Activated CD4-positive, alpha-beta memory T cell treated with anti-CD3 and anti-CD28 coated beads for 36 hours (primary cell): ENCODE measurements around the gene MAP2K3. TPM values are rescaled to one million over a fixed set of nuclear protein-coding genes. Genes with fewer than 3 reads are reported as not detected.

Source experiments
- CTCF ChIA-PET: fragments of 350-600 bp; sonication (Branson Sonifier 250); formaldehyde crosslinking; loops from one replicate; lab custom pipeline; 2021; ENCODE audit warnings: antibody characterized with exemption, inconsistent platforms; lab: Charles Lee
- POLR2A ChIA-PET: fragments of 350-600 bp; sonication (Branson Sonifier 250); formaldehyde crosslinking; loops from one replicate; lab custom pipeline; 2021; ENCODE audit warnings: antibody characterized with exemption; lab: Charles Lee
- DNase-seq: peaks from one replicate; pipeline ENCODE4 v3.0.0-alpha.2; 2020
- H3K27ac Mint-ChIP-seq: one replicate; pipeline ENCODE4 v1.8.0; 2021; ENCODE audit warnings: mixed read lengths
- H3K27me3 Mint-ChIP-seq: one replicate; pipeline ENCODE4 v1.8.0; 2021; ENCODE audit warnings: mixed read lengths
- H3K36me3 Mint-ChIP-seq: one replicate; pipeline ENCODE4 v1.8.0; 2021; ENCODE audit warnings: mixed read lengths
- H3K4me1 Mint-ChIP-seq: one replicate; pipeline ENCODE4 v1.8.0; 2021; ENCODE audit warnings: low read depth, mixed read lengths
- H3K4me3 Mint-ChIP-seq: one replicate; pipeline ENCODE4 v1.8.0; 2021; ENCODE audit warnings: mild to moderate bottlenecking, mixed read lengths
- H3K9me3 Mint-ChIP-seq: one replicate; pipeline ENCODE4 v1.8.0; 2021; ENCODE audit warnings: mixed read lengths
- intact Hi-C: fragments of 100-400 bp; cut with micrococcal nuclease; formaldehyde crosslinking; loops from one replicate; pipeline ENCODE4 v1.15.1; 2023
- total RNA-seq, 2 experiments: library from RNA; stranded (reverse); gene quantifications; one replicate each; pipeline ENCODE4 v1.2.3, GENCODE V29; 2021

Gene MAP2K3
- total RNA-seq, 2 experiments from 2014 or later: 132 to 134 TPM

DNA sequence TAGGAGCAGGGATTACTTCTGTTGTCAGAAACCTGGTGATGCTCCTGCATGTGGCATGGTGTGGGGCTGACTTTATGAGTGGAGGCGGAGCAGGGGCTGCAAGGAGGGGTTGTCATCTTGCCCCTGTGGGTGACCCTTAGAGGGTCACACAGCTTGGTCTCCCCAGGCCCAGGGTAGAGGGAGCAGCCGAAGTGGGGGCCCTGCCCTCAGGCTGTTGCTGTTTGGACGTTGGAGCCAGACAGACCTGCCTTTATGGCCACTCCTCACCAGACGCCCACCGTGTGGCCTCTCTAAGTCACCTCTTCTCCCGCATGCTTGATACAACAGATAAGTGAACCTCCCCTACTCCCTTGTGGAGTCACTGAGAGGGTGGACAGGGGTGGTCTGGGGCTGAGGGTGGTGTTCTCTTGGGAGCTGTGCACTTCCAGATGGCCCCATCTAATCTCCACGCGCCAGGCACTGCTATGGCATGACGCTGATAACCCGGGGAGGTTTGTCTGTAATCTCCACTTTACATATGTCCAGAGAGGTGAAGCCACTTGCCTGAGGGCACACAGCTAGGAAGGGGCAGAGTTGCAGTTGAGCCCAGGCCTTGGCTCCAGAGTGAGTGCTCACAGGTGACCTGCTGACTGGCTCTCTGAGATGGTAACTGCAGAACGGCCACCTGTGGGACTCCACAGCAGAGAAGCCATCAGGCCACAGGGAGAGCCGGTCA, 10.0 kb downstream of the MAP2K3 start:
- intact Hi-C loops: no loop called here
- H3K36me3 Mint-ChIP-seq: peaks cover 26% of the 10 kb centered on the region
- DNase-seq: no peak
- peaks cover 35% of the 10 kb centered on the region for H3K4me1 Mint-ChIP-seq
- ChIA-PET CTCF (no interaction called here), POLR2A (no interaction called here)
- peaks cover 2% of the 10 kb centered on the region for H3K27me3 Mint-ChIP-seq
- no peak overlapping the region for H3K4me3 Mint-ChIP-seq
- peak overlapping the region; percentile 19 for H3K27ac Mint-ChIP-seq
- peaks cover 7% of the 10 kb centered on the region for H3K9me3 Mint-ChIP-seq

DNA sequence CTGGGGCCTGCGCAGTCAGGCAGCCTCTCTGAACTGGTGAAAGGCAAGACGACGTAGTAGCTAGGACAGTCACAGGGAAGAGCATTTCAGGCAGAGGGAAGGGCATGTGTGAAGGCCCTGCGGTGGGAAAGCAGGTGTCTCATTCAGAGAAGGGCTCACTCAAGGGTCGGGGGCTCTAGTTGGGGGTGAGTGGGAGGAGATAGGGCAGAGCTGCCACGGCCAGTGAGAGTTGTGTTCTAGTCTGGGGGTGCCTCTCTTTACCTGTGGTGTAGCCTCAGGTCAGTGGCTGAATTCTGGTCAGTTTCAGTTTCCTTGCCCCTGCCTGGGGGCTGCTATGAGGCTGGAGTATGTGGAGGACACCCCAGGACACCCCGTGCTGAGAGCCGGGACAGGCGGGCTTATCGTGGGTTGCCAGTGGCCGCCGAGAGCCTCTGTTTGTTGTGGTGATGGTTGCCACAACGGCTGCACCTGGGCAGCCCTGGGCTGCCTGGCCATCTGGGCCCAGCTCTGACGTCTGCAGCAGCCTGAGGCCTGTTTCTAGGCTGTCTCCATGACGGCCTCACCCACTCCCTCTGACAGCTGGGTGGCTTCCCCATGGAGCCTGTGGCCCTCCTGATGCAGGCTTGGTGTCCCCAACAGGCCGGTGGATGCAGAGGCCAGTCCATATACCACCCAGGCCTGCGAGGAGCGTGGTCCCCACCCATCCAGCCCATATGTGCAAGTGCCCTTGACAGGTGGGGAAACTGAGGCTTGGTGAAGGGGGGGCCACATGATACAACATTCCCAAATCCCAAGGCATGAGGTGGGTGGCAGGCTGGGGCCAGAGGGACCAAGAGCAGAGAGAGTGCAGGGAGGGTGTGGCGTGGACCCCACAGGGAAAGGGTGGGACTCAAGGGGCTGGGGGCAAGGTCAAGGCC, 10.8 kb downstream of the MAP2K3 start:
- Mint-ChIP-seq H3K36me3 (peaks cover 31% of the 10 kb centered on the region), H3K27ac (peak overlapping the region; percentile 19), H3K4me3 (no peak overlapping the region), H3K4me1 (peaks cover 28% of the 10 kb centered on the region), H3K9me3 (peaks cover 7% of the 10 kb centered on the region), H3K27me3 (peaks cover 2% of the 10 kb centered on the region)
- ChIA-PET CTCF (no interaction called here), POLR2A (no interaction called here)
- no peak for DNase-seq
- intact Hi-C loops: no loop called here

GRCh38 chr17:21296097-21297025, 11.8 kb downstream of the MAP2K3 start:
- Mint-ChIP-seq H3K27me3 (peaks cover 2% of the 10 kb centered on the region), H3K4me1 (peaks cover 20% of the 10 kb centered on the region), H3K9me3 (peaks cover 7% of the 10 kb centered on the region), H3K36me3 (peaks cover 35% of the 10 kb centered on the region), H3K27ac (no peak overlapping the region), H3K4me3 (no peak overlapping the region)
- ChIA-PET CTCF (no interaction called here), POLR2A (no interaction called here)
- intact Hi-C loops: no loop called here
- DNase-seq: no peak

DNA sequence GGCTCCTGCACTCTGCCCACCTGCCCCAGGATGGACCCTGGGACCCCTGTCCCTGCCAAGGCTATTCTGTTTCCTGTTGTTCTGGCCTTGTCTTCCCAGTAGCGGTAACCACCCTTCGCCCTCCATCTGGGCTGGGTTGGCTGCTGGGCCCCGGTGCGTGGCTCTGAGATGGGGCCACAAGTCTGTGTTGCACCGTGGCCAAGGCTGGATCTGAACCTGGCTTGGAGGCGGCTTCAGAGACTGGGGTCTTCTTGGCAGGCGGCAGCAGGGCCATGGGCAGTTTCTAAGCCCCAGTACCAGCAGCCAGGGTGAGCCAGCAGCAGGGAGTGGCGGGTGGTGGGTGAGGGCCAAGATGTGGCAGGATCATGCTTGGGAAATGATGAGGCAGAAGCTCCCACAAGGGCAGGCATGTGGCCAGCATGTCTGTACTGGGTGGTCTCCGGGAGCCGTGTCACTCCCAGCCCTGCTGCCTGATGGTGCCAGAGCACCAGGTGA, 12.6 kb downstream of the MAP2K3 start:
- POLR2A ChIA-PET: no interaction called here
- H3K4me1 Mint-ChIP-seq: peaks cover 17% of the 10 kb centered on the region
- H3K27me3 Mint-ChIP-seq: peaks cover 2% of the 10 kb centered on the region
- no peak overlapping the region for H3K27ac Mint-ChIP-seq
- H3K4me3 Mint-ChIP-seq: no peak overlapping the region
- peaks cover 7% of the 10 kb centered on the region for H3K9me3 Mint-ChIP-seq
- peaks cover 34% of the 10 kb centered on the region for H3K36me3 Mint-ChIP-seq
- intact Hi-C loops: no loop called here
- CTCF ChIA-PET: no interaction called here
- no peak for DNase-seq

GRCh38 chr17:21297597-21297996, 13.1 kb downstream of the MAP2K3 start:
- Mint-ChIP-seq H3K27me3 (no peaks in the 10 kb centered on the region), H3K36me3 (peaks cover 36% of the 10 kb centered on the region), H3K27ac (no peak overlapping the region), H3K9me3 (peaks cover 5% of the 10 kb centered on the region), H3K4me1 (peaks cover 15% of the 10 kb centered on the region), H3K4me3 (no peak overlapping the region)
- DNase-seq: no peak
- CTCF ChIA-PET: no interaction called here
- intact Hi-C loops: no loop called here
- POLR2A ChIA-PET: no interaction called here

DNA sequence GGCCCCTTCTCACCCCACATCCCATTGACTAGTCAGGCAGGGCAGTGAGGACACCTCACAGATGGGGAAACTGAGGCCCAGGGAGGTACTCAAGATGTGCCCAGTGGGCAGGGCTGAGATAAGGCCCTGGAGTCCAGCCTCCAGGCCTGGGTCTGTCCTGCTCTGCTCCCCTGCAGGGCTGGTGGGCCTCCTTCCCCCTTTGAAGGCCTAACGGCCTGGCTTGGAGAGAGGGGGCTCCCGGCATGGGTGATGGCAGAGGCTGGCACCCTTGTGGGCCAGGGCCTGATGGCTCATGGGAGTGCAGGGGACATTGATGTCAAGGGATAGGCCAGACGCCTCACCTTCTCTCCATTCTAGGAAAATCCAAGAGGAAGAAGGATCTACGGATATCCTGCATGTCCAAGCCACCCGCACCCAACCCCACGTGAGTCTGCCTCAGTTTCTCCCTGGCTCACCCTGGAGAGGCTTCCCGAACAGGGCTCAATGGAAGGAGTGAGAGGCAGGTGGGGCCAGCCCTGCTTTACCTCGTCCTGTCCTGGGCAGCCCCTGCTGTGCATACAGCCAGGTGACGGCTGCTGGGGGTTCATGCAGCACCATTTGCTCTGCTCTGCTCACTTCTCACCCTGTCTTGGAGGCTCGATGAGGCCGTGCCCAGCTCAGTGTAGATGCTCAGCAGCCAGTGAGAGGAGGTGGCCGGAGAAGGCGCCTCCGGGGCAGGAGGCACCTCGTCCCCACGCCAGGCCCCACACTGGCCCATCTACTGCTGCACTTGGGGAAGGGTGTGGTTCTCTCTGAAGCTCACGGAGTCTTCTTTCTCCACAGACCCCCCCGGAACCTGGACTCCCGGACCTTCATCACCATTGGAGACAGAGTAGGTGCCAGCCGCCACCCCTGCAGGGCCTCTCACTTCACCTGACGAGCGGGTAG, 13.8 kb downstream of the MAP2K3 start:
- Mint-ChIP-seq H3K27ac (no peak overlapping the region), H3K4me3 (no peak overlapping the region), H3K27me3 (no peaks in the 10 kb centered on the region), H3K9me3 (peaks cover 3% of the 10 kb centered on the region), H3K4me1 (peaks cover 11% of the 10 kb centered on the region), H3K36me3 (peaks cover 35% of the 10 kb centered on the region)
- DNase-seq: no peak
- intact Hi-C loops: no loop called here
- POLR2A ChIA-PET: no interaction called here
- CTCF ChIA-PET: interaction anchor here (0.6 kb wide), 3 partner anchors 30 to 176 kb away, joined by 3 read pairs; no protein-coding TSS in a partner anchor

GRCh38 chr17:21298983-21299519, 14.5 kb downstream of the MAP2K3 start:
- H3K27ac Mint-ChIP-seq: no peak overlapping the region
- ChIA-PET POLR2A (no interaction called here), CTCF (interaction anchor here (0.6 to 0.8 kb wide), 3 partner anchors 11 to 78 kb away, joined by 3 to 4 read pairs (median 3); no protein-coding TSS in a partner anchor)
- H3K27me3 Mint-ChIP-seq: no peaks in the 10 kb centered on the region
- no peak for DNase-seq
- no peak overlapping the region for H3K4me3 Mint-ChIP-seq
- intact Hi-C loops: no loop called here
- peaks cover 10% of the 10 kb centered on the region for H3K4me1 Mint-ChIP-seq
- peaks cover 41% of the 10 kb centered on the region for H3K36me3 Mint-ChIP-seq
- peaks cover 3% of the 10 kb centered on the region for H3K9me3 Mint-ChIP-seq

DNA sequence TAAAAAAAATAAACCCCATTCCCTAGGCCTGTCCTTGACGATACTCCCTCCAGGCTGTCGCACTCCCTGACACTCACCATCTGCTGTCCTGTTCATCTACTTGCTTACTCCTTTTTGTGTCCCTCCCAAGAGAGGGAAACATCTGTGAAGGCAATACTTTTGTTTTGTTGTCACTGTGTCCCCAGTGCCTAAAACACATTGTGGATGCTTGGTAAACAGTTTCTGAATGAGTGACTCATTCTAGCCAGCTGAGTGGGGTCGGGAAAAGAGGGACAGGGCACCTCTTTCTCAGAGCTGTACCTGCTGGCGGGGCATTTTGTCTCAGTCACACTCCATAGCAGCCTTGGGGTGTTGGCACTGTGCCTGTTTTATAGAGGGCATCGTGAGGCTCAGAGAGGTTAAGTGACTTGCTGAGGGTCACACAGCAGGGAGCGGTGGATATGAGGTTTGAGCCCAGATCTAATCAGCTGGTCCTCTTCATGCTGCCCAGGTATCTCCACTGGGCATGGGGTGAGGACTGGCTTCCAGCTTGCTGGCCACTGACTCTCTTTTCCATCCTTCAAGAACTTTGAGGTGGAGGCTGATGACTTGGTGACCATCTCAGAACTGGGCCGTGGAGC, 15.6 kb downstream of the MAP2K3 start:
- ChIA-PET POLR2A (no interaction called here), CTCF (interaction anchor here (0.8 kb wide), 1 partner anchor 12 kb away, joined by 4 read pairs; no protein-coding TSS in a partner anchor)
- H3K36me3 Mint-ChIP-seq: peaks cover 40% of the 10 kb centered on the region
- no peak overlapping the region for H3K4me3 Mint-ChIP-seq
- no peak for DNase-seq
- H3K9me3 Mint-ChIP-seq: no peaks in the 10 kb centered on the region
- H3K4me1 Mint-ChIP-seq: peaks cover under 1% of the 10 kb centered on the region
- intact Hi-C loops: no loop called here
- no peaks in the 10 kb centered on the region for H3K27me3 Mint-ChIP-seq
- no peak overlapping the region for H3K27ac Mint-ChIP-seq

DNA sequence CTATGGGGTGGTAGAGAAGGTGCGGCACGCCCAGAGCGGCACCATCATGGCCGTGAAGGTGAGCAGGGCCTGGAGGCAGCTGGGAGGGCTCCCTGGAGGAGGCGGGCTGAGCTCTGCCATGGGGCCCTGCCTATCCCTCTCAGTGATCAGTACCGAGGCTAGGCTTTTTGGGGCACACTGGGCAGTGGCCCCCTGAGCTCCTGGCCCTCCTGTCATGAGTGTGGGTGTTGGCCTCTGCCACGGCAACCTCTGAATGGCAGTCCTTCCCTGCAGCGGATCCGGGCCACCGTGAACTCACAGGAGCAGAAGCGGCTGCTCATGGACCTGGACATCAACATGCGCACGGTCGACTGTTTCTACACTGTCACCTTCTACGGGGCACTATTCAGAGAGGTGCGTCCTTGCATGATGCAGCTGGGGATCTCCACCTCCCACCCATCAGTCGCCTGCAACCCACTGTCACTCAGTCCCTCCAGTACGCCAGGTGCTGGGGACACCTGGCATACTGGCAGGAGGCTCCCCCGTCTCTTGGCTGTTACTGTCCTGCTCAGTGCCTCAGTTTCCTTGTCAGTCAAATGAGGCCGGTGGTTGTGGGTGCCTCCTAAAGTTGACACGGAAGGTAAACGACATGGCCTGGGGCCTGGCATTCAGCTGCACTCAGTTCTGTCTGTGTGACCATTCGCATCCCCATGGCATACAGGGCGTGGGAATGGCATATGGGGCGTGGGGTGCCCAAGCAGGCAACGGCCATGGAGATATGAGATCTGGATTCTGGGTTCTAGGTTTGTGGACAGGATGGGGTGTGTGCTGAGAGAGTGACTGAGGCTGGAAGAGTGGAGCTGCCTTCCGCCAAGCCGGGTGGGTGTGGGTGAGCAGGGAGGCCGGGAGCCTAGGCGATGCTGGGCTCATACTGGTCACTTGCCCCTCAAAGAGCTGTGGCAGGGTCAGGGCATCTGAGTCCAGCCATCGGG, 16.4 kb downstream of the MAP2K3 start:
- intact Hi-C loops: no loop called here
- no peaks in the 10 kb centered on the region for H3K4me1 Mint-ChIP-seq
- ChIA-PET POLR2A (no interaction called here), CTCF (no interaction called here)
- H3K4me3 Mint-ChIP-seq: no peak overlapping the region
- no peaks in the 10 kb centered on the region for H3K9me3 Mint-ChIP-seq
- DNase-seq: no peak
- H3K27me3 Mint-ChIP-seq: no peaks in the 10 kb centered on the region
- peaks cover 46% of the 10 kb centered on the region for H3K36me3 Mint-ChIP-seq
- H3K27ac Mint-ChIP-seq: no peak overlapping the region
